ENCODE measurements around the gene SLC39A9. TPM values are rescaled to one million over a fixed set of nuclear protein-coding genes. Genes with fewer than 3 reads are reported as not detected.

The SLC39A9 gene
- total and polyA plus RNA-seq, 2 of the 13 experiments (the other 11 are each of a cell fraction or from before 2014, with no cell fraction given), result 46.6 to 69.5 TPM

DNA sequence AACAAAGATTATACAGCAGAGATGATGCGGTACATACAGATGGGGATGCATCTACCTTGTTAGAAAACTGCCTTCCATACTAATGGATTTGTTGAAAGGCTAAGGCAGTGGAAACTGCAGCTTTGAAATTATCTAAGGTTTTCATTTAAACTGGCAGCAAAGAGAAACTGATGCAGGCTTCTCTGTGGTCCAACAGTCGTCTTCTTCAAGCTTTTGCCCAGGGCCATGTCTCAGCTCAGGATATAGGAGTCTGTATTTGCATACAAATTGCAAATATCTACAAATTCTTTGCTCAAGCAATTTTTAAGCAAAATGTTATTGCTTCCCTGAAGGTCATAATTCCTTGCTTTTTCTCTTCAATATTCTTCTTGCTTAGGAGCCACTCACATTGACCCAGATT, 34.1 kb upstream of the SLC39A9 start:
- Histone ChIP-seq H3K36me3 (replicated peaks in 1 of 2; ENCODE audit: control insufficient read depth in 1 of 2, insufficient read depth in 2 of 2, low read length in 2 of 2) (no peaks in the 10 kb centered on the region), H3K4me2 (ENCODE audit: low read depth, low read length) (no peak overlapping the region), H3K9me3 (ENCODE audit: low read length) (no peaks in the 10 kb centered on the region), H2AFZ (ENCODE audit: low read length) (no peak overlapping the region), H4K20me1 (ENCODE audit: insufficient read depth, low read length) (no peaks in the 10 kb centered on the region), H3K9ac (ENCODE audit: insufficient read depth, low read depth, low read length) (no peak overlapping the region), H3K79me2 (ENCODE audit: insufficient read depth, low read length) (no peaks in the 10 kb centered on the region), H3K27me3 (ENCODE audit: control insufficient read depth in 1 of 2, insufficient read depth in 2 of 2, low read length in 2 of 2) (no peaks in the 10 kb centered on the region), H3K4me1 (ENCODE audit: insufficient read depth, low read length) (no peaks in the 10 kb centered on the region), H3K27ac (ENCODE audit: extremely low read length, insufficient read depth, low read length) (no peak overlapping the region), H3K4me3 (replicated peaks in 1 of 3; ENCODE audit: insufficient read depth in 1 of 3, low read depth in 2 of 3, low read length in 3 of 3) (no peak overlapping the region)
- DNase-seq (ENCODE audit: low spot score), result no peak
- BruUV-seq (replicated peaks), result no TSS peak
- 61% methylated on average over 2 of the region's 2 CpGs for WGBS (ENCODE audit: low lambda C conversion rate)
- CTCF ChIA-PET (ENCODE audit: low intra/inter-chr PET ratio, low total read pairs), result no interaction called here
- in situ Hi-C loops (cut with HindIII; ENCODE audit: extremely low pct_ligation_motif_present, low pct_unique_long_range_greater_than_20kb) (no loop called here), intact Hi-C loops (cut with micrococcal nuclease; ENCODE audit: unreplicated experiment) (no loop called here)
- no peak for ATAC-seq
- FAIRE-seq, result no peak
- POLR2A ChIA-PET, result no interaction called here
- TF ChIP-seq NR2C2 (CRISPR knock-in tag; IDR thresholded peaks at IDR 0.05; ENCODE audit: borderline replicate concordance) (no peak), NFRKB (IDR thresholded peaks at IDR 0.05) (no peak)

DNA sequence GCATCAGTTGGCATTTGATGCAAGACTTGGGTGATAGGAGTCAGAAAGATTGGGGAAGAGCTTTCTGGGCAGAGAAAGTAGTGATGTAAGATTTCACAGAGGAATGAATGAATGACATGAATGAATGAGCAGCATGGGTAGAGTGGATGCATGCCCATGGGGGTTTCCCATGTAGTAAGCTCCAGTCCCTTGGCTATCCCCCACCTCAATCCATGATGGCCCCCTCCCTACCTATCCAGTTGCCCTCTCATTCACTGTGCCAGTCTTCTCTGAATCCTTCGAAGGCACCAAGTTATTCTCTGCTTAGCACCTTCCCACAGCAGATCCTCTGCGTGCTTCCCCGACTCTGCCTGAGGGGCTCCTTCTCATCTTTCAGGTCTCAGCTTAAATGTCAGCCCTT, 32.4 kb upstream of the SLC39A9 start:
- 78% methylated on average over 3 of the region's 3 CpGs for WGBS (ENCODE audit: low lambda C conversion rate)
- H3K4me3 ChIP-seq (replicated peaks in 1 of 3; ENCODE audit: insufficient read depth in 1 of 3, low read depth in 2 of 3, low read length in 3 of 3), result no peak overlapping the region
- no peaks in the 10 kb centered on the region for H3K4me1 ChIP-seq (ENCODE audit: insufficient read depth, low read length)
- POLR2A ChIA-PET, result no interaction called here
- DNase-seq (ENCODE audit: low spot score) (no peak), ATAC-seq (no peak), FAIRE-seq (no peak)
- BruUV-seq (replicated peaks), result no TSS peak
- no peaks in the 10 kb centered on the region for H3K79me2 ChIP-seq (ENCODE audit: insufficient read depth, low read length)
- H3K9ac ChIP-seq (ENCODE audit: insufficient read depth, low read depth, low read length), result no peak overlapping the region
- H3K36me3 ChIP-seq (replicated peaks in 1 of 2; ENCODE audit: control insufficient read depth in 1 of 2, insufficient read depth in 2 of 2, low read length in 2 of 2), result no peaks in the 10 kb centered on the region
- no peaks in the 10 kb centered on the region for H3K9me3 ChIP-seq (ENCODE audit: low read length)
- H3K27ac ChIP-seq (ENCODE audit: extremely low read length, insufficient read depth, low read length), result no peak overlapping the region
- H3K4me2 ChIP-seq (ENCODE audit: low read depth, low read length), result no peak overlapping the region
- no peaks in the 10 kb centered on the region for H3K27me3 ChIP-seq (ENCODE audit: control insufficient read depth in 1 of 2, insufficient read depth in 2 of 2, low read length in 2 of 2)
- intact Hi-C loops (cut with micrococcal nuclease; ENCODE audit: unreplicated experiment) (no loop called here), in situ Hi-C loops (cut with HindIII; ENCODE audit: extremely low pct_ligation_motif_present, low pct_unique_long_range_greater_than_20kb) (no loop called here)
- H4K20me1 ChIP-seq (ENCODE audit: insufficient read depth, low read length), result no peaks in the 10 kb centered on the region
- CTCF ChIA-PET (ENCODE audit: low intra/inter-chr PET ratio, low total read pairs), result no interaction called here
- H2AFZ ChIP-seq (ENCODE audit: low read length), result no peak overlapping the region
- TF ChIP-seq ZNF556 (CRISPR knock-in tag; IDR thresholded peaks at IDR 0.05; ENCODE audit: borderline replicate concordance) (no peak), ZNF567 (CRISPR knock-in tag; IDR thresholded peaks at IDR 0.05; ENCODE audit: borderline replicate concordance) (no peak), NFRKB (IDR thresholded peaks at IDR 0.05) (no peak), SAP130 (CRISPR knock-in tag; IDR thresholded peaks at IDR 0.05; ENCODE audit: low read depth) (no peak)
- TF ChIP-seq, protein P1, sequence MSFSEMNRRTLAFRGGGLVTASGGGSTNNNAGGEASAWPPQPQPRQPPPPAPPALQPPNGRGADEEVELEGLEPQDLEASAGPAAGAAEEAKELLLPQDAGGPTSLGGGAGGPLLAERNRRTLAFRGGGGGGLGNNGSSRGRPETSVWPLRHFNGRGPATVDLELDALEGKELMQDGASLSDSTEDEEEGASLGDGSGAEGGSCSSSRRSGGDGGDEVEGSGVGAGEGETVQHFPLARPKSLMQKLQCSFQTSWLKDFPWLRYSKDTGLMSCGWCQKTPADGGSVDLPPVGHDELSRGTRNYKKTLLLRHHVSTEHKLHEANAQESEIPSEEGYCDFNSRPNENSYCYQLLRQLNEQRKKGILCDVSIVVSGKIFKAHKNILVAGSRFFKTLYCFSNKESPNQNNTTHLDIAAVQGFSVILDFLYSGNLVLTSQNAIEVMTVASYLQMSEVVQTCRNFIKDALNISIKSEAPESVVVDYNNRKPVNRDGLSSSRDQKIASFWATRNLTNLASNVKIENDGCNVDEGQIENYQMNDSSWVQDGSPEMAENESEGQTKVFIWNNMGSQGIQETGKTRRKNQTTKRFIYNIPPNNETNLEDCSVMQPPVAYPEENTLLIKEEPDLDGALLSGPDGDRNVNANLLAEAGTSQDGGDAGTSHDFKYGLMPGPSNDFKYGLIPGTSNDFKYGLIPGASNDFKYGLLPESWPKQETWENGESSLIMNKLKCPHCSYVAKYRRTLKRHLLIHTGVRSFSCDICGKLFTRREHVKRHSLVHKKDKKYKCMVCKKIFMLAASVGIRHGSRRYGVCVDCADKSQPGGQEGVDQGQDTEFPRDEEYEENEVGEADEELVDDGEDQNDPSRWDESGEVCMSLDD (CRISPR knock-in tag; IDR thresholded peaks at IDR 0.05; ENCODE audit: borderline replicate concordance), result no peak
- TF ChIP-seq, protein P2, sequence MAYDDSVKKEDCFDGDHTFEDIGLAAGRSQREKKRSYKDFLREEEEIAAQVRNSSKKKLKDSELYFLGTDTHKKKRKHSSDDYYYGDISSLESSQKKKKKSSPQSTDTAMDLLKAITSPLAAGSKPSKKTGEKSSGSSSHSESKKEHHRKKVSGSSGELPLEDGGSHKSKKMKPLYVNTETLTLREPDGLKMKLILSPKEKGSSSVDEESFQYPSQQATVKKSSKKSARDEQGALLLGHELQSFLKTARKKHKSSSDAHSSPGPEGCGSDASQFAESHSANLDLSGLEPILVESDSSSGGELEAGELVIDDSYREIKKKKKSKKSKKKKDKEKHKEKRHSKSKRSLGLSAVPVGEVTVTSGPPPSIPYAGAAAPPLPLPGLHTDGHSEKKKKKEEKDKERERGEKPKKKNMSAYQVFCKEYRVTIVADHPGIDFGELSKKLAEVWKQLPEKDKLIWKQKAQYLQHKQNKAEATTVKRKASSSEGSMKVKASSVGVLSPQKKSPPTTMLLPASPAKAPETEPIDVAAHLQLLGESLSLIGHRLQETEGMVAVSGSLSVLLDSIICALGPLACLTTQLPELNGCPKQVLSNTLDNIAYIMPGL (CRISPR knock-in tag; IDR thresholded peaks at IDR 0.05; ENCODE audit: borderline replicate concordance in 1 of 2, low read depth in 1 of 2), result no peak
- TF ChIP-seq, protein P3, sequence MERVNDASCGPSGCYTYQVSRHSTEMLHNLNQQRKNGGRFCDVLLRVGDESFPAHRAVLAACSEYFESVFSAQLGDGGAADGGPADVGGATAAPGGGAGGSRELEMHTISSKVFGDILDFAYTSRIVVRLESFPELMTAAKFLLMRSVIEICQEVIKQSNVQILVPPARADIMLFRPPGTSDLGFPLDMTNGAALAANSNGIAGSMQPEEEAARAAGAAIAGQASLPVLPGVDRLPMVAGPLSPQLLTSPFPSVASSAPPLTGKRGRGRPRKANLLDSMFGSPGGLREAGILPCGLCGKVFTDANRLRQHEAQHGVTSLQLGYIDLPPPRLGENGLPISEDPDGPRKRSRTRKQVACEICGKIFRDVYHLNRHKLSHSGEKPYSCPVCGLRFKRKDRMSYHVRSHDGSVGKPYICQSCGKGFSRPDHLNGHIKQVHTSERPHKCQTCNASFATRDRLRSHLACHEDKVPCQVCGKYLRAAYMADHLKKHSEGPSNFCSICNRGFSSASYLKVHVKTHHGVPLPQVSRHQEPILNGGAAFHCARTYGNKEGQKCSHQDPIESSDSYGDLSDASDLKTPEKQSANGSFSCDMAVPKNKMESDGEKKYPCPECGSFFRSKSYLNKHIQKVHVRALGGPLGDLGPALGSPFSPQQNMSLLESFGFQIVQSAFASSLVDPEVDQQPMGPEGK (CRISPR knock-in tag; IDR thresholded peaks at IDR 0.05), result no peak
- TF ChIP-seq, protein P4, sequence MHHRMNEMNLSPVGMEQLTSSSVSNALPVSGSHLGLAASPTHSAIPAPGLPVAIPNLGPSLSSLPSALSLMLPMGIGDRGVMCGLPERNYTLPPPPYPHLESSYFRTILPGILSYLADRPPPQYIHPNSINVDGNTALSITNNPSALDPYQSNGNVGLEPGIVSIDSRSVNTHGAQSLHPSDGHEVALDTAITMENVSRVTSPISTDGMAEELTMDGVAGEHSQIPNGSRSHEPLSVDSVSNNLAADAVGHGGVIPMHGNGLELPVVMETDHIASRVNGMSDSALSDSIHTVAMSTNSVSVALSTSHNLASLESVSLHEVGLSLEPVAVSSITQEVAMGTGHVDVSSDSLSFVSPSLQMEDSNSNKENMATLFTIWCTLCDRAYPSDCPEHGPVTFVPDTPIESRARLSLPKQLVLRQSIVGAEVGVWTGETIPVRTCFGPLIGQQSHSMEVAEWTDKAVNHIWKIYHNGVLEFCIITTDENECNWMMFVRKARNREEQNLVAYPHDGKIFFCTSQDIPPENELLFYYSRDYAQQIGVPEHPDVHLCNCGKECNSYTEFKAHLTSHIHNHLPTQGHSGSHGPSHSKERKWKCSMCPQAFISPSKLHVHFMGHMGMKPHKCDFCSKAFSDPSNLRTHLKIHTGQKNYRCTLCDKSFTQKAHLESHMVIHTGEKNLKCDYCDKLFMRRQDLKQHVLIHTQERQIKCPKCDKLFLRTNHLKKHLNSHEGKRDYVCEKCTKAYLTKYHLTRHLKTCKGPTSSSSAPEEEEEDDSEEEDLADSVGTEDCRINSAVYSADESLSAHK (CRISPR knock-in tag; IDR thresholded peaks at IDR 0.05; ENCODE audit: borderline replicate concordance), result no peak

All from HepG2 (cell line).